Psoas muscle (tissue), 8 donors: ENCODE measurements around the gene SMG6. TPM values are rescaled to one million over a fixed set of nuclear protein-coding genes. Genes with fewer than 3 reads are reported as not detected.

Experiments
- ATAC-seq, 4 donors: fragments of 200-7000 bp; cut with Tn5 transposase; one replicate each; pipeline ENCODE4 v1.9.1; 2020; ENCODE audit warnings: moderate library complexity in 3 of 4, mild to moderate bottlenecking in 2 of 4
- DNase-seq, 2 donors: peaks; one replicate each; pipeline ENCODE4 v3.0.0-alpha.2; 2020
- H3K27ac ChIP-seq: fragments of 200-600 bp; one replicate; pipeline ENCODE4 v1.8.0; 2022
- H3K27me3 ChIP-seq, 3 donors: fragments of 200-600 bp in 1 of 3; one replicate each; pipeline versions ENCODE4 v1.6.1 to v1.8.0; 2013 to 2022; ENCODE audit warnings: low read length in 2 of 3, mild to moderate bottlenecking in 2 of 3, moderate library complexity in 1 of 3; ENCODE audit not compliant: insufficient read depth in 3 of 3
- H3K36me3 ChIP-seq, 2 donors: fragments of 200-600 bp in 1 of 2; one replicate each; pipeline versions ENCODE4 v1.6.1 to v1.8.0; 2013 to 2022; ENCODE audit warnings: low read depth in 1 of 2, mild to moderate bottlenecking in 1 of 2, moderate library complexity in 1 of 2; ENCODE audit not compliant: insufficient read depth in 1 of 2
- H3K4me1 ChIP-seq: fragments of 200-600 bp; one replicate; pipeline ENCODE4 v1.8.0; 2022
- H3K4me3 ChIP-seq: fragments of 200-600 bp; one replicate; pipeline ENCODE4 v1.8.0; 2022; ENCODE audit warnings: mild to moderate bottlenecking
- H3K9me3 ChIP-seq: fragments of 200-600 bp; one replicate; pipeline ENCODE4 v1.8.0; 2022
- WGBS, 3 donors: extraction: QIAGEN DNeasy Blood & Tissue Kit; methylation state at CpG; one replicate each; pipeline versions ENCODE4 v1.1.6 to v1.1.7; 2013; 5-methylcytosine and 5-hydroxymethylcytosine counted together
- intact Hi-C, 2 donors: fragments of 100-400 bp; cut with DNase I; formaldehyde crosslinking; loops; one replicate each; pipeline versions ENCODE4 v1.11.0 to v1.14.2; 2022
- polyA plus RNA-seq, 3 donors: library from polyadenylated mRNA; stranded (reverse); fragments of 200-250 nt; gene quantifications; one replicate each; pipeline ENCODE4 v1.2.3, GENCODE V29; 2013
- total RNA-seq, 4 donors: library from RNA; stranded (reverse); fragmentation: NEBNext Ultra II Directional in 2 of 4; extraction: Animal tissue kit (Norgen Biotek cat#: 25700) in 2 of 4; gene quantifications; one replicate each; pipeline versions ENCODE4 v1.2.1 to v1.2.4, GENCODE V29; 2021 to 2023
- TF ChIP-seq, protein P1 (sequence below): fragments of 200-600 bp; IDR thresholded peaks from one replicate; pipeline ENCODE4 v1.8.0; 2022; ENCODE audit warnings: antibody characterized with exemption
- donor health status: healthy with polysubstance abuse.
- donor health status: DM: no; HTN: no; CAD: no; lungs with moderate emphysema.
- donor health status: Bipolar disorder and iron deficiency.
- donor health status: healthy.
- donor health status: DM: yes; HTN: yes; CAD: no.
- donor health status: DM: no; HTN: no; CAD: no.
- donor health status: DM: no; HTN: no; CAD: no.
- donor health status: DM: yes; HTN: yes; CAD: no.

Gene SMG6
- total and polyA plus RNA-seq, 7 donors, result 9.4 to 24.1 (median 16.3) TPM

DNA sequence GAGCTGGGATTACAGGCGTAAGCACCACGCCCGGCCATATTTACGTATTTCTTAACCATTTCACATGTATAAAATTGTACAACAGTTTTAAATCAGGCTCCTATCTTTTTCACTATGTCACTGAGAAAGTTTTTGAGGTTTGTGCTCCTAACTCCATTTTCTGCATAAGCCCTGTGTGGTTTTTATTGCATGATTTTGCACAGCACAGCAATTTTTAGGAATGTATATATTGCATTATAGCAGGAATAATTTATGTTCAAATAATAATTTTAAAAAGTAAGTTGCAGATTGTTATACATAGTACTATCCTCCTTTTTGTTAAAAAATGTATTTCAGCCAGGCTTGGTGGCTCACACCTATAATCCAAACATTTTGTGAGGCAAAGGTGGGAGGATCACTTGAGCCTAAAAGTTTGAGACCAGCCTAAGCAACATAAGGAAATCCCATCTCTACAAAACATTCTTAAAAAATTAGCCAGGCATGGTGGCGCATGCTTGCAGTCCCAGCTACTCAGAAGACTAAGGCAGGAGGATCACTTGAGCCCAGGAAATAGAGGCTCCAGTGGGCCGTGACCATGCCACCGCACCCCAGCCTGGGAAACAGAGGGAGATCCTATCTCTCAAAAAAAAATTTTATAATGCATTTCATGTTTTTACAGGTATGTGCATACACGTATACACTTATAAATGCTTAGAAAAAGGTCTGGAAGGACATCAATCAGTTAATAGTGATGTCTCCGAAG, 26.0 kb downstream of the SMG6 start:
- DNase-seq, result no peak
- H3K27ac ChIP-seq, result no peak overlapping the region
- no peak for ATAC-seq
- H3K36me3 ChIP-seq, result peaks cover 11 to 79% of the 10 kb centered on the region in 2 donors
- no peaks in the 10 kb centered on the region for H3K4me1 ChIP-seq
- H3K9me3 ChIP-seq, result no peaks in the 10 kb centered on the region
- TF ChIP-seq, protein P1, sequence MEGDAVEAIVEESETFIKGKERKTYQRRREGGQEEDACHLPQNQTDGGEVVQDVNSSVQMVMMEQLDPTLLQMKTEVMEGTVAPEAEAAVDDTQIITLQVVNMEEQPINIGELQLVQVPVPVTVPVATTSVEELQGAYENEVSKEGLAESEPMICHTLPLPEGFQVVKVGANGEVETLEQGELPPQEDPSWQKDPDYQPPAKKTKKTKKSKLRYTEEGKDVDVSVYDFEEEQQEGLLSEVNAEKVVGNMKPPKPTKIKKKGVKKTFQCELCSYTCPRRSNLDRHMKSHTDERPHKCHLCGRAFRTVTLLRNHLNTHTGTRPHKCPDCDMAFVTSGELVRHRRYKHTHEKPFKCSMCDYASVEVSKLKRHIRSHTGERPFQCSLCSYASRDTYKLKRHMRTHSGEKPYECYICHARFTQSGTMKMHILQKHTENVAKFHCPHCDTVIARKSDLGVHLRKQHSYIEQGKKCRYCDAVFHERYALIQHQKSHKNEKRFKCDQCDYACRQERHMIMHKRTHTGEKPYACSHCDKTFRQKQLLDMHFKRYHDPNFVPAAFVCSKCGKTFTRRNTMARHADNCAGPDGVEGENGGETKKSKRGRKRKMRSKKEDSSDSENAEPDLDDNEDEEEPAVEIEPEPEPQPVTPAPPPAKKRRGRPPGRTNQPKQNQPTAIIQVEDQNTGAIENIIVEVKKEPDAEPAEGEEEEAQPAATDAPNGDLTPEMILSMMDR, result no peak
- WGBS, 3 donors, result 94 to 98% (median 96%) methylated on average over 9 of the region's 9 CpGs
- H3K4me3 ChIP-seq, result no peak overlapping the region
- intact Hi-C loops, result no loop called here
- no peaks in the 10 kb centered on the region for H3K27me3 ChIP-seq

DNA sequence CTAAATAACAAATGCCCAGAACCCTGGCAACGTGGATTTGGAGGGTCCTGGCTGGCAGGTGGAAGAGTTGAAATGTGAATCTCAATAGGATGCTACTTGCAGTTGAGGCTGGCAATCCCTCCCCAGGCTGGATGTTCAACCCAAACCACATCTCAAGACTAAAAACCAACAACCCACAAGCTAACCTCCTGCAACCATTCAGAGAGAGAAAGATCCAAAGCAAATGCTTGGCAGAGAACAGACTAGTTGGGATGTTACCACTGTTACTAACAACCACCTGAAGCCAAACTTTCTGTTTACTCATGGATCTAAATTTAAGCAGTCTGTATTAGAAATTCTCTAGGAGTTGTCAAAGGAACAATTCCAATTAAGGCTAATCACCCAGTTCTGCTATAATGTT, 27.9 kb downstream of the SMG6 start:
- H3K9me3 ChIP-seq, result no peaks in the 10 kb centered on the region
- WGBS, 3 donors, result 51 to 64% (median 63%) methylated on average over 1 of the region's 1 CpG
- no peak for DNase-seq
- H3K36me3 ChIP-seq, result peaks cover 7 to 64% of the 10 kb centered on the region in 2 donors
- ATAC-seq, result peak in 3 of 4 donors; percentile 54 to 80 (median 69)
- no peaks in the 10 kb centered on the region for H3K4me1 ChIP-seq
- TF ChIP-seq, protein P1, result no peak
- H3K27me3 ChIP-seq, result no peaks in the 10 kb centered on the region
- intact Hi-C loops, result no loop called here
- no peak overlapping the region for H3K4me3 ChIP-seq
- H3K27ac ChIP-seq, result no peak overlapping the region

DNA sequence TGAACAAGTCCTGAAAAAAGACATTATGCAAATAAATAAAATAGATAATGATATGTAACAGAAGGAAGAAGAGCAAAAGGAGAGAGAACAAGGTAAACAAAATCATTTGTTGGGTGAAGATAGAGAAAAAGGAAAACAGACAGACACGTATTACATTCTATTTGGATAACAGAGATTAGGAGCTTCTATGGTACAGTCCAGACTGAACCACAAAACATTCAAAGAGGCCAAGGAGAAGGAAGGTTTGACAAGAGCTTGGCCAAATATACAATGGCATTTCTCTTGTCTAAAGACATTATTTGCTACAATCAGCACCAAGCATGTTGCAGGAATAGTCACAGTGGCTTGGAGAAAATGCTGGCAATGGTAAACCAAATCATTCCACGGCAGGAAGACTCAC, 29.2 kb downstream of the SMG6 start:
- Histone ChIP-seq H3K9me3 (no peaks in the 10 kb centered on the region), H3K27ac (no peak overlapping the region), H3K36me3 (peaks cover 7 to 62% of the 10 kb centered on the region in 2 donors), H3K27me3 (no peaks in the 10 kb centered on the region), H3K4me3 (no peak overlapping the region), H3K4me1 (no peaks in the 10 kb centered on the region)
- TF ChIP-seq, protein P1, result no peak
- ATAC-seq (no peak), DNase-seq (no peak)
- intact Hi-C loops, result no loop called here
- 46 to 66% (median 56%) methylated on average over 2 of the region's 2 CpGs for WGBS, 3 donors

DNA sequence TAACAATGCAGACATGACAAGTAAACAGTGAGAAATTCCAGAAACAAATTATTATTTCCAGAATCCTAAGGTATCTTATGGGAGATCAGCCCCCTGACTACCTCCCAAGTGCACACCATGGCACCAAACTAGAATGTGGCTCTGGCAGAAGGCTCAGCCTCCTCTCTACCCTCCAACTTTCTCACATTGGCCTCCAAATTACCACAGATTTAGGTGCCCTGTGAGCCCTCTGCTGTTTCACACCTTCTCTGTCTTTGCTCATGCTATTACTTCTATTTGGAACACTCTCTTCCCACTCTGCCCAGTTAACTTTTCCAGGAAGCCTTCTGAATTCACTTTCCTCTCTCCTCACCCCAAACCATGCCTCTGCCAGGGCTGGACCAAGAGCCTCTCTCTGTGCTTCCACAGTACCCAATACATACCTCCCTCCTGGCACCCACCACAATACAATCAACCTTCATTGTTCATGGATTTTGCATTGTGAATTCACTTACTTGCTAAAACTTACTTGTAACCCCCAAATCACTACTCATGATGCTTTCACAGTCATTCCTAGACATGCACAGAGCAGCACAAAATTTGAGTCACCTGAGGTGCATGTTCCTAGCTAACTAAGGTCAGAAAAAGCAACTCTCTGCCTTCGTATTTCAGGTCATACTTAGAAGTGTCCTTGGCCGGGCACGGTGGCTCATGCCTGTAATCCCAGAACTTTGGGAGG, 31.4 kb downstream of the SMG6 start:
- TF ChIP-seq, protein P1, result no peak
- DNase-seq (no peak), ATAC-seq (no peak)
- intact Hi-C loops, result no loop called here
- no peaks in the 10 kb centered on the region for H3K9me3 ChIP-seq
- 52 to 89% (median 73%) methylated on average over 3 of the region's 3 CpGs for WGBS, 3 donors
- no peaks in the 10 kb centered on the region for H3K4me1 ChIP-seq
- peaks cover 0 to 40% of the 10 kb centered on the region in 2 donors for H3K36me3 ChIP-seq
- no peaks in the 10 kb centered on the region for H3K27me3 ChIP-seq
- no peak overlapping the region for H3K27ac ChIP-seq
- H3K4me3 ChIP-seq, result no peak overlapping the region
